GM19438 (cell line): ENCODE data around the gene TYW1B.
"Not testable (repeated sequence)": the region's sequence is repeated elsewhere in the genome, so short reads cannot be mapped to it uniquely, and the experiment has no call there.

Experiments used
- ATAC-seq: cut with Tn5 transposase; IDR thresholded peaks from one replicate; pipeline ENCODE4 v1.9.1; 2021; ENCODE audit warnings: low read depth; ENCODE audit not compliant: unreplicated experiment

TYW1B gene

GRCh38 chr7:72583620-72584361 is 244.2 kb downstream of the TYW1B start:
- ATAC-seq: not testable (repeated sequence)

GRCh38 chr7:72580142-72580770 is 247.7 kb downstream of the TYW1B start:
- not testable (repeated sequence) for ATAC-seq

GRCh38 chr7:72577107-72577506 is 250.9 kb downstream of the TYW1B start:
- no peak for ATAC-seq

GRCh38 chr7:72561988-72562387 is 266.0 kb downstream of the TYW1B start:
- ATAC-seq: not testable (repeated sequence)

GRCh38 chr7:72559546-72559945 is 268.5 kb downstream of the TYW1B start:
- ATAC-seq: not testable (repeated sequence)

- not testable (repeated sequence) for ATAC-seq
Measured at GRCh38 chr7:72556733-72557132, 271.3 kb downstream of the TYW1B start.

- not testable (repeated sequence) for ATAC-seq
Measured at GRCh38 chr7:72555238-72555637, 272.8 kb downstream of the TYW1B start.

GRCh38 chr7:72554401-72554800 is 273.6 kb downstream of the TYW1B start:
- ATAC-seq: not testable (repeated sequence)

GRCh38 chr7:72550454-72550853 is 277.5 kb downstream of the TYW1B start:
- not testable (repeated sequence) for ATAC-seq

- ATAC-seq: not testable (repeated sequence)
Measured at GRCh38 chr7:72546586-72547237, 281.3 kb downstream of the TYW1B start.

- not testable (repeated sequence) for ATAC-seq
Measured at GRCh38 chr7:72544531-72544930, 283.5 kb downstream of the TYW1B start.

- ATAC-seq: no peak
Measured at GRCh38 chr7:72540923-72541322, 287.1 kb downstream of the TYW1B start.

- ATAC-seq: no peak
Measured at GRCh38 chr7:72540106-72540611, 287.8 kb downstream of the TYW1B start.

- no peak for ATAC-seq
Measured at GRCh38 chr7:72539702-72540101, 288.3 kb downstream of the TYW1B start.

GRCh38 chr7:72538856-72539255 is 289.1 kb downstream of the TYW1B start:
- ATAC-seq: no peak

- no peak for ATAC-seq
Measured at GRCh38 chr7:72538147-72538546, 289.9 kb downstream of the TYW1B start.

- ATAC-seq: not testable (repeated sequence)
Measured at GRCh38 chr7:72536038-72536437, 292.0 kb downstream of the TYW1B start.

GRCh38 chr7:72531048-72531447 is 297.0 kb downstream of the TYW1B start:
- not testable (repeated sequence) for ATAC-seq
